Activated naive CD4-positive, alpha-beta T cell treated with anti-CD3 and anti-CD28 coated beads, Interleukin-2, amount 50 U/mL, for 24 hours (primary cell): ENCODE measurements around the gene PODXL2.

Experiments
- H3K27ac Mint-ChIP-seq: one replicate; pipeline ENCODE4 v1.8.0; 2021; ENCODE audit warnings: mild to moderate bottlenecking, mixed read lengths
- H3K27me3 Mint-ChIP-seq: one replicate; pipeline ENCODE4 v1.8.0; 2021; ENCODE audit warnings: mixed read lengths
- H3K36me3 Mint-ChIP-seq: one replicate; pipeline ENCODE4 v1.8.0; 2021; ENCODE audit warnings: mixed read lengths
- H3K4me1 Mint-ChIP-seq: one replicate; pipeline ENCODE4 v1.8.0; 2021; ENCODE audit warnings: mixed read lengths
- H3K4me3 Mint-ChIP-seq: one replicate; pipeline ENCODE4 v1.8.0; 2021; ENCODE audit warnings: mild to moderate bottlenecking, mixed read lengths
- H3K9me3 Mint-ChIP-seq: one replicate; pipeline ENCODE4 v1.8.0; 2021; ENCODE audit warnings: mixed read lengths

The PODXL2 gene

DNA sequence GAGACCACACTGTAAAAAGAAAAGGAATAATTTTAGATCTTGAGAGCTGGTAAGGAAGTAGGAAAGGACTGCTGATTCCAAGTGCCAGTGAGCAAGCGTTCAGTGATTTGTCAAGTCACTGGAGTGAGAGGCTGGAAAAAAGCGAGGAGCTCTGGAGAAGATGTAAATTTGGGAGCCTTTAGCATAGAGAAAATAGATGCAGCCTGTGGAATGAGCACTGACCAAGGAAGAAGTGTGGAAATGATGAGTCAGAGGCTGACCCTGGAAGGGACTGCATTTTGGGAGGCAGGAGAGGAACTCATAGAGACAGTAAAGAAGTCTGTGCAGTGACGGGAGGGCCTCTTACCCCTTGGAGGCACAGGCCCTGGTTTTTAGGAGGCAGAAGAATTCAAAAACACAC is 26.7 kb downstream of the PODXL2 start:
- Mint-ChIP-seq H3K9me3 (no peaks in the 10 kb centered on the region), H3K27me3 (no peaks in the 10 kb centered on the region), H3K4me1 (no peaks in the 10 kb centered on the region), H3K27ac (no peak overlapping the region), H3K4me3 (no peak overlapping the region), H3K36me3 (no peaks in the 10 kb centered on the region)

DNA sequence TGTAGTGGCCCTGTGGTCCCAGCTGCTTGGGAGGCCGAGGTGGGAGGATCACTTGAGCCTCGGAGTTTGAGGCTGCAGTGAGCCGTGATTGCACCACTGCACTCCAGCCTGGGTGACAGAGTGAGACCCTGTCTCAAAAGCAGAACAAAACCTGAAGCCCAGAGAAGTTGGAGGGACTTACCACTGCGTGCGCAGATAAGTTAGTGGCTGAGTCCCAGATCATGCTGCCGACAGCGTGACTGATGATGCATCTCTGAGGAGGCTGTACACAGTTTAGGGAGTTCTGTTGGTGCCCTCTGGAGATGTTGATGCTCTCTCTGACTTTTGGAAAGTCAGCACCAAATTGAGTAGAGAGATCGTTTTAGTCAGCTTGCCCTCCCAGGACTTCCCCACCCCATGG is 27.9 kb downstream of the PODXL2 start:
- H3K9me3 Mint-ChIP-seq: no peaks in the 10 kb centered on the region

DNA sequence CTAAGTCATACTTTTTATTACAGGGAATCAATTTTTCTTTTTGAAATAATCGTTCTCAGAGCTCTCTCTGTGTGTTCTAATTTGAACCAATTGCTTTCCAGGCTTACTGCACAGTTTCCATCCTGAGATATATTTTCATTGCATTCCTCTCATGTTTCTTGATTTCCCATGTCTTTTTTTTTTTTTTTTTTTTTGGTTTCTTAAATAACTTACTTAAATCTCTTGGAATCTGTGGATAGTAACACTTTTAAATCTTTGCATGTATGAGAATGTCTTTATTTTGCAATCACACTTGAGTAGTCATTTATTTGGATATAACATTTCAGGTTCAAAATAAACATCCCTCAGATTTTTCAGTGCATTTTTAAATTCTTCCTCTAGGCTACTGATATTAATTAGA is 29.2 kb downstream of the PODXL2 start:
- no peak overlapping the region for H3K27ac Mint-ChIP-seq
- no peaks in the 10 kb centered on the region for H3K4me1 Mint-ChIP-seq
- no peak overlapping the region for H3K4me3 Mint-ChIP-seq
- no peaks in the 10 kb centered on the region for H3K27me3 Mint-ChIP-seq
- H3K9me3 Mint-ChIP-seq: no peaks in the 10 kb centered on the region
- no peaks in the 10 kb centered on the region for H3K36me3 Mint-ChIP-seq

More for the DNA sequence above, 27.9 kb downstream of the PODXL2 start:
- Mint-ChIP-seq H3K27ac (no peak overlapping the region), H3K4me1 (no peaks in the 10 kb centered on the region), H3K4me3 (no peak overlapping the region), H3K36me3 (no peaks in the 10 kb centered on the region), H3K27me3 (no peaks in the 10 kb centered on the region)

DNA sequence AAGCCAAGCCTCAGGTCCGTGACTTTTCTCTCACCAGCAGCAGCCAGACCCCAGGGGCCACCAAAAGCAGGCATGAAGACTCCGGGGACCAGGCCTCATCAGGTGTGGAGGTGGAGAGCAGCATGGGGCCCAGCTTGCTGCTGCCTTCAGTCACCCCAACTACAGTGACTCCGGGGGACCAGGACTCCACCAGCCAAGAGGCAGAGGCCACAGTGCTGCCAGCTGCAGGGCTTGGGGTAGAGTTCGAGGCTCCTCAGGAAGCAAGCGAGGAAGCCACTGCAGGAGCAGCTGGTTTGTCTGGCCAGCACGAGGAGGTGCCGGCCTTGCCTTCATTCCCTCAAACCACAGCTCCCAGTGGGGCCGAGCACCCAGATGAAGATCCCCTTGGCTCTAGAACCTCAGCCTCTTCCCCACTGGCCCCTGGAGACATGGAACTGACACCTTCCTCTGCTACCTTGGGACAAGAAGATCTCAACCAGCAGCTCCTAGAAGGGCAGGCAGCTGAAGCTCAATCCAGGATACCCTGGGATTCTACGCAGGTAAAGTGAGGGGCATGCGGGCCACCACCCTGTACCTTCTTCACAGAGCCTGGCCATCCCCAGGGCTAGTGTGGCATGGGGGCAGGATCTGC is 31.8 kb downstream of the PODXL2 start:
- H3K4me3 Mint-ChIP-seq: no peak overlapping the region
- no peaks in the 10 kb centered on the region for H3K4me1 Mint-ChIP-seq
- no peaks in the 10 kb centered on the region for H3K36me3 Mint-ChIP-seq
- no peaks in the 10 kb centered on the region for H3K27me3 Mint-ChIP-seq
- no peaks in the 10 kb centered on the region for H3K9me3 Mint-ChIP-seq
- H3K27ac Mint-ChIP-seq: no peak overlapping the region

DNA sequence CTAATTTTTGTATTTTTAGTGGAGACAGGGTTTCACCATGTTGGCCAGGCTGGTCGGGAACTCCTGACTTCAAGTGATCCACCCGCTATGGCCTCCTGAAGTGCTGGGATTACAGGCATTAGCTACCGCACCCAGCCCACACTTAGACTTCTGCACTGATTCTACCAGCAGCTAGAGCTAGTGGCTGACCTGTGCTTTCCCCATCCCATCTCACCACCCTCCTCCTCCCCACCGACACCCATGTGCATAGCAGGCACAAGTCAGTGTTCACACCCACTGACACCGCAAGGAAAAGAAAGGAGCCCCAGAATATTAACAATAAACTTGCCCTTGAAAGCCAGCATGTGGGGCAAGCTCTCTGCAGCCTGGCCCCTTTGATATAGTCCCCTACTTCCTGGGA is 32.6 kb downstream of the PODXL2 start:
- Mint-ChIP-seq H3K4me3 (no peak overlapping the region), H3K27me3 (no peaks in the 10 kb centered on the region), H3K4me1 (no peaks in the 10 kb centered on the region), H3K27ac (no peak overlapping the region), H3K36me3 (no peaks in the 10 kb centered on the region), H3K9me3 (no peaks in the 10 kb centered on the region)

DNA sequence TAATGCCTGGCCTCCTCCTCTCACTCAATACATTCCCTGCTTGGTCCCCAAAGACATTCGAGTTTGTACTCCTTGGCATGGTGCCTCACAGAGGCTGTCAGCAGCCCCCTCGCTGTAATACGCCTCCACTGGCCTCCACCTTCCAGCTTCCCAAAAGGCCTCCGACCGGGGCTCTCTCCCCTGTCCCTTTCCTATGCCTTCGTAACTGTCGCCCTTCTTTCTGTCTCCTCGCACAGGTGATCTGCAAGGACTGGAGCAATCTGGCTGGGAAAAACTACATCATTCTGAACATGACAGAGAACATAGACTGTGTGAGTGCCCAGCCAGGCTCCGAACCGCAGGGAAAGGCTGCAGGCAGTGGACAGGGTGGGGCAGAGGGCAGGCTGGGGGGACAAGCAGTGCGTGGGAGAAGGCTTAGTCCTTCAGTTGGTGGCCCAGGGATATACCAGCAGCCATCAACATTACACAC is 33.0 kb downstream of the PODXL2 start:
- no peak overlapping the region for H3K4me3 Mint-ChIP-seq
- H3K36me3 Mint-ChIP-seq: no peaks in the 10 kb centered on the region
- H3K27me3 Mint-ChIP-seq: no peaks in the 10 kb centered on the region
- no peaks in the 10 kb centered on the region for H3K4me1 Mint-ChIP-seq
- no peak overlapping the region for H3K27ac Mint-ChIP-seq
- H3K9me3 Mint-ChIP-seq: no peaks in the 10 kb centered on the region

DNA sequence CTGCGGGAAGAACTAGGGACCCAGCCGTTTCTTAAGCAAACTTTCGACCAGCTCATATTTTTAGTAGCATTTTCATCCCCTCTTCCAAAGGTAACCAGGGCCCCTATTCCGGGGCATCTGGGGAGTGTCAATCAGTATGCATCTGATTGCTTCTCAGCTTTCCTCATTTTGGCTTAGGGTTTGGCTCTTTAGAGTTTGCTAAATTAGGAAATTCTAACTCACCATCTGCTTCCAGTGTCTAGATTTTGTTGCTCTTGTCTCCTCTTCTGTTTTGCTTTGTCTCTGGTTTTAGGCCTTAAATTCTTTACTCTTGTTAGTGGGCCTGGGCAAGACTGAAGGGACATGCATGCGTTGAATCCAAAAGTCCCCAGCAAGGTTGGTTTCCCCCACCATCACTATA is 34.2 kb downstream of the PODXL2 start:
- Mint-ChIP-seq H3K27ac (no peak overlapping the region), H3K9me3 (no peaks in the 10 kb centered on the region), H3K4me3 (no peak overlapping the region), H3K4me1 (no peaks in the 10 kb centered on the region), H3K27me3 (no peaks in the 10 kb centered on the region), H3K36me3 (no peaks in the 10 kb centered on the region)

DNA sequence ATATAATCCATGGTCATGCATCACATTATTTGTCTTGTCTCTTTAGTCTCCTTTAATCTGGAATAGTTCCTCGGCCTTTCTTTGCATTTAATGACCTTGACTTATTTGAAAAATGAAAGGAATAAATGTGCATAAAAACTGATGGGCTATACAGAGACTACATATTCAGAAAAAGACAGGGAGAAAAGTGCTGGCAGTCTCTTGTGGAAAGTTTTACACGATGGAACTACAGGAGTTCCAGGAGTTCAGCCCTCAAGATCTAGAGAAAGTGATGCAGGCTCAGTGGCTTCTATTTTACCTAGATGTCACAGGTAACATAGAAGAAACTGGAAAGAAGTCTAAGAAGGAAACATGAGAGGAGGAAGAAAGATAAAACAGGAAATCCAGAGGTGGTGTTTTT is 36.2 kb downstream of the PODXL2 start:
- H3K27me3 Mint-ChIP-seq: no peaks in the 10 kb centered on the region
- H3K4me1 Mint-ChIP-seq: no peaks in the 10 kb centered on the region
- no peaks in the 10 kb centered on the region for H3K9me3 Mint-ChIP-seq
- H3K36me3 Mint-ChIP-seq: no peaks in the 10 kb centered on the region
- no peak overlapping the region for H3K4me3 Mint-ChIP-seq
- peak overlapping the region; percentile 6 for H3K27ac Mint-ChIP-seq

DNA sequence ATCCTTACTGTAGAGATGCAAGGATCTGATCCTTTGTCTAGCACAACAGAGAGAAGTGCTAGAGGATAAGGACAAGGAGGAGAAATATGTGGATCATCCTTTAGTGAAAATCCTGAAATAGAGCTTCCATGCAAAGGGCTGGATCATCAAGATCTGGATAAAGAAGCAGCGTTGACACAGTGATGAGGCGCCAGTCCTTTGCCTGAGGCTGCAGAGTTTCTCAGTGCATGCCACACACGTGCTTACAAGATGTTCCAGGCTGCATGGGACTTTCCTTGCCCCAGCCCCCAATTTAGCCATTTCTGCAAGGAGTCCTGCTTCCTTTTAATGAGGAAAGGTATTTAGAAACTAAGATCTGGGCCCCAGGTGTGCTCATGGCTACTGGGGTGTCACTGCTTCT is 36.6 kb downstream of the PODXL2 start:
- Mint-ChIP-seq H3K9me3 (no peaks in the 10 kb centered on the region), H3K4me1 (no peaks in the 10 kb centered on the region), H3K36me3 (no peaks in the 10 kb centered on the region), H3K27me3 (no peaks in the 10 kb centered on the region), H3K4me3 (no peak overlapping the region), H3K27ac (no peak overlapping the region)

DNA sequence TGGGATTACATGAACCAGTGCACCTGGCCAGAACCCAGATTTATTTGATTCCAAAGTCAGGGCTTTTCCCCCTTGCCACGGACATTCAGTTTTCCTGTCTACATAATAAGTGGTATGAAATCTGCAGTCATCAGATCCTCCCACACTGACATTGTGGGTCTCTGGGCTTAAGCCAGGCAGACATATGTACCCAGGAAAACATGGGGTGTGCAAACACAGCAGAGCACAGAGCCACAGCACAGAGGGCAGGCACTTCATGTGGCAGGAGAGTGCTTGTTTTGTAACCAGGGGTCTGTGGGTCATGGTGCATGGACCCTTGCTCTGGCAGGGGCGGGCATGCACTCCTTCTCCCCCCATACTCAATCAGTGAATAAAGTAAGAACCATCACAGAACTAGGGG is 37.7 kb downstream of the PODXL2 start:
- H3K4me3 Mint-ChIP-seq: no peak overlapping the region

DNA sequence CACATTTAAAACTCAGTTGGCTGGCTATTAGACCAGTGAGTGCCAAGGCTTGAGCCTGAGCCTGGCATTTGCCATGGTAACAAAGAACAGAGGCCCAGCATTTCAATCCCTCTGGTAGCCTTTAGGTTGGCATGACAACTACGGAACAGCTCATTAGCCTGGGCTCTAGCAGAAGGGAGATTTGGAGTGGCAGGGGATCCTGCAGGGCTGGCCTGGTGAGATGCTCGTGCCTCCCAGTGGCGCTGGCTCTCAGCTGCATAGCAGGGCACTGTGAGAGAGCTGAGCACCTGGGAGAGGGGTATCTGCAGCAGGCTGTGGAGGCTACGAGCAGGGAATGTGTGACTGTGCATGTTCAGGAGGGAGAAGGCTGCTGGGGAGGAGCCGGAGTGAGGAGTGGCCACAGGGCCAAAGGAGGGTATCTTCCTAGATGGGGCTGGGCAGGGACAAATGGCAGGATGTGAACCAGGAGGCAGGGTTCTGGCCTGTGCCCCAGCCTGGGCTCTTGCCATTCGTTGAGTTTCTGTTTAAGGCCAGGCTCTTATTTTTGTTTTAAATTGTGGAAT is 38.2 kb downstream of the PODXL2 start:
- peaks cover 3% of the 10 kb centered on the region for H3K4me1 Mint-ChIP-seq
- H3K36me3 Mint-ChIP-seq: no peaks in the 10 kb centered on the region
- no peaks in the 10 kb centered on the region for H3K27me3 Mint-ChIP-seq
- no peak overlapping the region for H3K4me3 Mint-ChIP-seq
- H3K9me3 Mint-ChIP-seq: no peaks in the 10 kb centered on the region
- no peak overlapping the region for H3K27ac Mint-ChIP-seq

More for the DNA sequence above, 37.7 kb downstream of the PODXL2 start:
- peaks cover 3% of the 10 kb centered on the region for H3K4me1 Mint-ChIP-seq
- H3K27ac Mint-ChIP-seq: no peak overlapping the region
- H3K36me3 Mint-ChIP-seq: no peaks in the 10 kb centered on the region
- H3K9me3 Mint-ChIP-seq: no peaks in the 10 kb centered on the region
- H3K27me3 Mint-ChIP-seq: no peaks in the 10 kb centered on the region

DNA sequence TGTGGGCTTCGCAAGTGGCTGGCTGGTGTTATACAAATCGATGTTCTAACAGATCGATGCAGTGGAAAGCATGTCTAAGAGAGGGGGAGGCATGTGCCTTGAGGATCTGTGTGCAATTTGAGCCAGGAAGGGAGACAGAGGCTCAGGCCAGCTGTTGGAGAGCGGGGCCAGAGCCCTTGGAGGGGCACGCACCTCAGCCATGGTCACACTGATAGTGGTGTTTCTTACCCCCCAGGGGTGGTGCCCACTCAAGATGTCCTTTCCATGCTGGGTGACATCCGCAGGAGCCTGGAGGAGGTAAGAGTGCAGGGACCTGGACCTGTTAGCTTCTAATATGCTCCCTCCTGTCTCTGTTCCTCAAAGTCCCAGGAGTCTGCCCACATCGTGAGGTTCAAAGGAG is 39.9 kb downstream of the PODXL2 start:
- no peaks in the 10 kb centered on the region for H3K36me3 Mint-ChIP-seq
- H3K27ac Mint-ChIP-seq: no peak overlapping the region
- no peak overlapping the region for H3K4me3 Mint-ChIP-seq
- no peaks in the 10 kb centered on the region for H3K9me3 Mint-ChIP-seq
- peaks cover 9% of the 10 kb centered on the region for H3K4me1 Mint-ChIP-seq
- no peaks in the 10 kb centered on the region for H3K27me3 Mint-ChIP-seq

DNA sequence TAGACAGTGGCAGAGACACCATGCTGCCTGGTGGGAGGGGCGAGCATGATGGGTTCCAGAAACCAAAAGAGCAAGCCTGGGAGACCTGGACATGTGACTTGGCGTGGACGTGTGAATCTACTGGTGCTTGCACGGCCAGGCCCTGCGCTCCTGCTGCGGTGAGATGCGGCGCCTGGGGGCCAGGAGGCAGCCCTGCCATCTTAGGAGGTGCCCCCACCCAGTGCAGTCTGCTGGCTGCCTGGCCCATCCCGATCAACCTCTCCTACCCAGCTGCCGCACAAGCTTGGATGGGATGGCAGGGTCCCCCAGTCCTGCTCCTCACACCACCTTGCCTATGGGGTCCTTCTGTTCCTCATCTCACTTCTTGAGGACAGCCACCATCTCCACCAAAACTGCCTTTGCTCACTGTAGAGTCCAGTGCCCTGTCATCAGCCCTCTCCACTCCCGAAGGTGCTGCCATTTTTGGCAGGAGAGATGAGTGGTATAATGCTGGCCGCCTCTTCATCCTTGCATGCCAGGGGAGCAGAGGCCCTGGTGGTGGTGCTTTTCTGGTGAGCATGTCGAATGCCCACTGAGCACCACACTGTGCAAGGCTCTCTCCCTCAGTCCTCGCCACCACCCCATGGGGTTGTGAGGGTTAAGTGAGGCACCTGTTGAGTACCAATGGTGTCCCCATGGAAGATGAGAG is 40.7 kb downstream of the PODXL2 start:
- no peak overlapping the region for H3K4me3 Mint-ChIP-seq
- H3K27me3 Mint-ChIP-seq: no peaks in the 10 kb centered on the region
- no peaks in the 10 kb centered on the region for H3K36me3 Mint-ChIP-seq
- no peaks in the 10 kb centered on the region for H3K9me3 Mint-ChIP-seq
- no peak overlapping the region for H3K27ac Mint-ChIP-seq
- H3K4me1 Mint-ChIP-seq: peaks cover 16% of the 10 kb centered on the region

DNA sequence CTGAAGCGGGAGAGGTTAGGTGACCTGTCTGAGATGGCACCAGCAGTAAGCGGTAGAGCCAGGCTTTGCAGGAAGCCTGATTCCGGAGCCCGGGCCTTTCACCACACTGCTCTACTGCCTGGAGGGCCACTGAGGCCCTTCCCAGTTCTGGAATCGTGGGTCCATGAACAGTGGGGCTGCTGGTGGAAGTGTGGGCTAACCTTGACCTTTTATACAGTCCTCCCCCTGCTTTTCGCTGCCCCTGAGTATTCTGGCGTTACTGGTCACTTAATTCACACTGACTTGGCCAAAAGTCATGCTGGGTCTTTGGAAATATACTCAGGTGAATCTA is 41.2 kb downstream of the PODXL2 start:
- no peaks in the 10 kb centered on the region for H3K27me3 Mint-ChIP-seq
- no peak overlapping the region for H3K27ac Mint-ChIP-seq
- H3K4me3 Mint-ChIP-seq: no peak overlapping the region

DNA sequence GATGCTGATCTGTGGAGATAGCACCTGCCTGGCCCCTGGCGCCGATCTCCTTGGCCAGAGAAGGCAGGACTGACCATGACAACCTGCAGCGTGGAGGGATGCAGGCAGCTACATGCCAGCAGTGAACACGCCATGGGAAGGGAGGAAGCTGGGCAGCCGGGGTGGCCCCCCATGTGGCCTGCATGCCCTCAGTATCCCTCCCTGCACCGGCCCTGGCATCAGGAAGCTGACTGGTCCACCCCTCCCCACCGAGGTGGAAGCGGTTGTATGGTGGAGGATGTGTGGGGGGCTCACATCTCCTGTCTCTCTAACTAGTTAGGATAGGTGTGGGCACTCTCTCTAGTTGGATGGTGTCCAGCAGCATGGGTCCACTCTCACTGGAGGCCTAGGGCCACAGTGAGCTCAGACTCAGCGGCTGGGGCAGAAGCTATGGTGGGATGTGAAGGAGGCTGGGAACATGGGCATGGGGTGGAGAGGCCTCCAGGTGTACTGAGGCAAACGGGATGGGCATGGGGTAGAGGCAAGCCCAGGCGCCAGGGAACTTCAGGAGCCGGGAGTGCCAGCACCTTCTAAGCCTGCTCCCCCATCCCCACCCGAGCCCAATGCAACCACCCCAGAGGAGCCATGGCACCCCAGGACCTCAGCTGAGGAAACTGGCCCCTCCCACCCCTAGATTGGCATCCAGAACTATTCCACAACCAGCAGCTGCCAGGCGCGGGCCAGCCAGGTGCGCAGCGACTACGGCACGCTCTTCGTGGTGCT is 42.0 kb downstream of the PODXL2 start:
- no peaks in the 10 kb centered on the region for H3K27me3 Mint-ChIP-seq
- peak overlapping the region; percentile 93 for H3K4me3 Mint-ChIP-seq
- H3K4me1 Mint-ChIP-seq: peaks cover 28% of the 10 kb centered on the region
- peak overlapping the region; percentile 91 for H3K27ac Mint-ChIP-seq
- no peaks in the 10 kb centered on the region for H3K9me3 Mint-ChIP-seq
- H3K36me3 Mint-ChIP-seq: no peaks in the 10 kb centered on the region

More for the DNA sequence above, 41.2 kb downstream of the PODXL2 start:
- peaks cover 21% of the 10 kb centered on the region for H3K4me1 Mint-ChIP-seq
- H3K36me3 Mint-ChIP-seq: no peaks in the 10 kb centered on the region
- no peaks in the 10 kb centered on the region for H3K9me3 Mint-ChIP-seq
